ENCODE data around the gene CCDC117.

The CCDC117 gene

GRCh38 chr22:28831140-28832072, 58.9 kb downstream of the CCDC117 start:
- no peak for DNase-seq

DNA sequence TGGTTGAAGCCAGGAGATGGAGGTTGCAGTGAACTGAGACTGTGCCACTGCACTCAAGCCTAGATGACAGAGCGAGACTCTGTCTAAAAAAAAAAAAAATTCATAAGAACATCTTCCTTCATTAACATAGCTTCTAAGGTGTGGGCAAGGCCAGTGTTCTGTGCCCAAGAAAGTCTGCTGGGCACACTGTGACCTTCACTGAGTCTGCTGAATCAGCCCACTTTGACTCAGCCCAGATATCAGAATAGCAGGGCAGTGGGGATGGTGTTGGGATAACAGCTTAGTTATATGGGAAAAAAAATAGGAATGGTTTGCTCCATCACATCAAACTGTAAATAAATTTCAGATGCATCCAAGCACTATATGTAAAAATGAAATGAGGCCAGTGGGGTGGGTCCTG, 60.2 kb downstream of the CCDC117 start:
- DNase-seq = no peak

DNA sequence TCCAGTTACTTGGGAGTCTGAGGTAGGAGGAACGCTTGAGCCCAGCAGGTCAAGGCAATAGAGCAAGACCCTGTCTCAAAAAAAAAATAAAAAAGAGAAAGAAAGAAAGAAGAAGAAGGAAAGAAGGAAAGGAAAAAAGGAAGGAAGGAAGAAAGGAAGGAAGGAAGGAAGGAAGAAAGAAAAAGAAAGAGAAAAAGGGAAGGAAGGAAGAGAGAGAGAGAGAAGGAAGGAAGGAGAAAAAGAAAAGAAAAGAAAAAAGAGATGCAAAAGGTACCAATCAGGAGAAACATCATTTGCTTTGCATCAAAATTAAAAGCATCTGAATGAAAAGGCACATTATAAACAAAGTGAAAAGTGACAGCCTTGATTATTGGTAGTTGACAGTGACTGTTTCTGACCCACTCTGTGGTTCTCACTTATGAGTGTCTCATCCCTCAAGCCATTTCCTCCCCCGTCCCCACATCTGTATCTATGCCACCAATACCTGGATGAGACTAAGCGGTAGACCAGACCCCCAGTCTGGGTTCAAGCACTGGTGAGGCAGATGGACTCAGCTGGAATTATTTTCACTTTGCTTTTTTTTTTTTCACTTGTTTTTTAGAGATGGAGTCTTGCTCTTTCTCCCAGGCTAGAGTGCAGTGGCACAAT, 60.9 kb downstream of the CCDC117 start:
- DNase-seq = no peak

DNA sequence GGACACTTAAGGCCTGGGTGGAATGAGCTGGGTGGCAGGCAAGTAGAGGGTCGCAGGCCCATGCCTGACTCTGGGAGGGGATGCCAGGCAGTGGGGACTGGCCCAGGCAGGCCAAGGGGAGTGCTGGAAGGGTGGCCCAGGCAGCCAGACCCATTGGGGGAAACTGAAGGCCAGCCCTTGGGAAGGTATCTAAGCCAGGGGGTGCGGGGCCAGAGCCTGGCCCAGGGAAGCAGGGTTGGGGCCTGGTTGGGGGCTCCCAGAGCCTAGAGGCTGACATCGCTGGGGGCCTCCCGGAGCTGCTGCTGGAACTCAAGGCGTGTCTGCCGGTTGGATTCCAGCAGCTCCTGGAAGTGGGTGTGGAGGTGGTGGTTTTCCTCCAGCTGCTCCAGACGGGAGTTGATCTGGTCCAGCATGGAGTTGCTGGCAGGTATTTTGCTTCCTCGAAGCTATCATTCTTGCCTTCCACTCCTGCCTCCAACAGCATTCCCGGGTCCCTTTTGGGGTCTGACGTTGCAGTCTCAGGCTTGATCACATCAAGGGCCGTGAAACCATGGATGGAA, 63.2 kb downstream of the CCDC117 start:
- no peak for DNase-seq

DNA sequence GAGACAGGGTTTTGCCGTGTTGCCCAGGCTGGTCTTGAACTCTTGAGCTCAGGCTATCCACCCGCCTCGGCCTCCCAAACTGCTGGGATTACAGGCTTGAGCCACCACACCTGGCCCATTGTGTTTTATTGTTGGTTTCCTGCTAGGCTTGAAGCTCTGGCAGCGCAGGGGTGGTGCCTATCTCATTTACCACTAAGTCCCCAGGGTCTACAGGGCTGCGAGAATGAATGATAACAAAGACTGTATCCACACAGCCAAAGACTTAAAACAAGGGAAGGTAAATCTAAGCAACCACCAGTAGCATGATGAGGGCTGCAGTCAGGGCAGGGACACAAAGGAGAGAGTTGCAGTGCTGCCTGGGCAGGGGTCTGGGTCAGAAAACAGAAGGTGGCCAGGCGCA, 65.1 kb downstream of the CCDC117 start:
- DNase-seq = no peak

All from SHP77 (cell line).